Stimulated activated CD8-positive, alpha-beta memory T cell treated with anti-CD3 and anti-CD28 coated beads, Interleukin-7, amount 100 ng/mL, for 1 hour (primary cell): ENCODE data around the gene IL6ST.
"Not testable (repeated sequence)": the region's sequence is repeated elsewhere in the genome, so short reads cannot be mapped to it uniquely, and the experiment has no call there.

ENCODE experiments used
- DNase-seq, 2 donors: peaks; one replicate each; pipeline ENCODE4 v3.0.0-alpha.2; 2020; ENCODE audit warnings: low read depth in 2 of 2

Gene IL6ST

GRCh38 chr5:55994495-55994997 is at the start of gene IL6ST:
IL6ST (minus strand) TSS chr5:55994963; CDS start chr5:55976278, 18,685 bp downstream.
- DNase-seq: peak; percentile 8 to 15

GRCh38 chr5:56039985-56040384 is 45.2 kb upstream of the IL6ST start:
- DNase-seq: no peak

- not testable (repeated sequence) for DNase-seq
Measured at GRCh38 chr5:56038206-56038605, 43.4 kb upstream of the IL6ST start.

GRCh38 chr5:56037531-56038010 is 42.8 kb upstream of the IL6ST start:
- no peak for DNase-seq

- DNase-seq: not testable (repeated sequence)
Measured at GRCh38 chr5:56035394-56035793, 40.6 kb upstream of the IL6ST start.

- not testable (repeated sequence) for DNase-seq
Measured at GRCh38 chr5:56029871-56030630, 35.3 kb upstream of the IL6ST start.

- no peak for DNase-seq
Measured at GRCh38 chr5:56029457-56029856, 34.7 kb upstream of the IL6ST start.

GRCh38 chr5:56028708-56029107 is 33.9 kb upstream of the IL6ST start:
- DNase-seq: no peak

- DNase-seq: no peak
Measured at GRCh38 chr5:56026863-56027300, 32.1 kb upstream of the IL6ST start.

GRCh38 chr5:56025151-56025885 is 30.6 kb upstream of the IL6ST start:
- no peak for DNase-seq

GRCh38 chr5:56024810-56025150 is 30.0 kb upstream of the IL6ST start:
- no peak for DNase-seq

- no peak for DNase-seq
Measured at GRCh38 chr5:56023296-56023695, 28.5 kb upstream of the IL6ST start.

GRCh38 chr5:56019306-56020272 is 24.8 kb upstream of the IL6ST start:
- no peak for DNase-seq

- no peak for DNase-seq
Measured at GRCh38 chr5:56018832-56019231, 24.1 kb upstream of the IL6ST start.

- DNase-seq: not testable (repeated sequence)
Measured at GRCh38 chr5:56014701-56015100, 19.9 kb upstream of the IL6ST start.

- not testable (repeated sequence) for DNase-seq
Measured at GRCh38 chr5:56013939-56014338, 19.2 kb upstream of the IL6ST start.

- DNase-seq: no peak
Measured at GRCh38 chr5:56012281-56012963, 17.7 kb upstream of the IL6ST start.

GRCh38 chr5:56011835-56012234 is 17.1 kb upstream of the IL6ST start:
- DNase-seq: no peak

- DNase-seq: no peak
Measured at GRCh38 chr5:56010431-56010830, 15.7 kb upstream of the IL6ST start.

- DNase-seq: no peak
Measured at GRCh38 chr5:56006600-56006999, 11.8 kb upstream of the IL6ST start.

- DNase-seq: no peak
Measured at GRCh38 chr5:56006094-56006493, 11.3 kb upstream of the IL6ST start.
